Measurements from ENCODE around the gene ZEB1.
A peak's percentile ranks its signal among the peaks of the same experiment; 100 is the strongest.

ZEB1 gene

GRCh38 chr10:31343009-31343408, 24.0 kb downstream of the ZEB1 start:
- TF ChIP-seq ZNF341 (tag by site-specific recombination; IDR thresholded peaks at IDR 0.05; ENCODE audit: low read depth), result peak; percentile 59
- TF ChIP-seq, protein P1, sequence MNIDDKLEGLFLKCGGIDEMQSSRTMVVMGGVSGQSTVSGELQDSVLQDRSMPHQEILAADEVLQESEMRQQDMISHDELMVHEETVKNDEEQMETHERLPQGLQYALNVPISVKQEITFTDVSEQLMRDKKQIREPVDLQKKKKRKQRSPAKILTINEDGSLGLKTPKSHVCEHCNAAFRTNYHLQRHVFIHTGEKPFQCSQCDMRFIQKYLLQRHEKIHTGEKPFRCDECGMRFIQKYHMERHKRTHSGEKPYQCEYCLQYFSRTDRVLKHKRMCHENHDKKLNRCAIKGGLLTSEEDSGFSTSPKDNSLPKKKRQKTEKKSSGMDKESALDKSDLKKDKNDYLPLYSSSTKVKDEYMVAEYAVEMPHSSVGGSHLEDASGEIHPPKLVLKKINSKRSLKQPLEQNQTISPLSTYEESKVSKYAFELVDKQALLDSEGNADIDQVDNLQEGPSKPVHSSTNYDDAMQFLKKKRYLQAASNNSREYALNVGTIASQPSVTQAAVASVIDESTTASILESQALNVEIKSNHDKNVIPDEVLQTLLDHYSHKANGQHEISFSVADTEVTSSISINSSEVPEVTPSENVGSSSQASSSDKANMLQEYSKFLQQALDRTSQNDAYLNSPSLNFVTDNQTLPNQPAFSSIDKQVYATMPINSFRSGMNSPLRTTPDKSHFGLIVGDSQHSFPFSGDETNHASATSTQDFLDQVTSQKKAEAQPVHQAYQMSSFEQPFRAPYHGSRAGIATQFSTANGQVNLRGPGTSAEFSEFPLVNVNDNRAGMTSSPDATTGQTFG (tag by site-specific recombination; IDR thresholded peaks at IDR 0.05; ENCODE audit: borderline replicate concordance), result no peak
- H3K4me3 ChIP-seq (ENCODE audit: low read depth, low read length), result no peak overlapping the region
- H3K9me3 ChIP-seq (ENCODE audit: control insufficient read depth, insufficient read depth, low read depth, low read length), result no peaks in the 10 kb centered on the region
- H3K4me1 ChIP-seq (ENCODE audit: control insufficient read depth, insufficient read depth, low read length), result peaks cover 39% of the 10 kb centered on the region
- H3K27ac ChIP-seq (ENCODE audit: extremely low read depth, low read depth, low read length), result no peak overlapping the region
- ChIA-PET CTCF (interaction anchor here (0.7 to 0.8 kb wide), 2 partner anchors 9 to 11 kb away, joined by 3 to 4 read pairs; no protein-coding TSS in a partner anchor), POLR2A (no interaction called here)
- no peaks in the 10 kb centered on the region for H3K36me3 ChIP-seq (ENCODE audit: control insufficient read depth in 2 of 2, insufficient read depth in 1 of 2, low read length in 2 of 2)

DNA sequence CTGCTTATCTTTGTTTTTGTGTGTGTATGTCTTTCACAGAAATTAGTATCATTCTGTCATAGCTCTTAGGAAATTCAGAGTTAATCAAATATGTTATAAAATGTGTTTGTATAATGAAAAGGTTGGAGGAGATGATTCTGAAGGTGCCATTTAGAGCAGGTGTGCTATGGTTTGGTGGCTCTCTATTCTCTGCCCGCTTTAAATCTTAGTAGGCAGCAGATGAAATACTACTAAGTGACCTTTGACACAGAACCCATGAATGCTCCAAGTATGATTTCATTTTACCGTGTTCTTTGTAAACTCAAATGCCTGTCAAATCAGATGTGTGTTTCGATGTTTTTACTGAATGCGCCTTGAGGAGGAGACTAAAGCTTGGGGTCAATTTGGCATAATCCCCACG, 24.5 kb downstream of the ZEB1 start:
- TF ChIP-seq ZNF335 (tag by site-specific recombination; conservative IDR thresholded peaks at IDR 0.05) (peak; percentile 42), ZNF792 (tag by site-specific recombination; IDR thresholded peaks at IDR 0.05) (no peak), PRDM6 (tag by site-specific recombination; IDR thresholded peaks at IDR 0.05) (peak; percentile 39)
- Histone ChIP-seq H3K36me3 (ENCODE audit: control insufficient read depth in 2 of 2, insufficient read depth in 1 of 2, low read length in 2 of 2) (no peaks in the 10 kb centered on the region), H3K27ac (ENCODE audit: extremely low read depth, low read depth, low read length) (no peak overlapping the region), H3K4me3 (ENCODE audit: low read depth, low read length) (no peak overlapping the region), H3K4me1 (ENCODE audit: control insufficient read depth, insufficient read depth, low read length) (peaks cover 39% of the 10 kb centered on the region), H3K9me3 (ENCODE audit: control insufficient read depth, insufficient read depth, low read depth, low read length) (no peaks in the 10 kb centered on the region)
- ChIA-PET POLR2A (no interaction called here), CTCF (interaction anchor here (0.7 to 0.8 kb wide), 2 partner anchors 9 to 11 kb away, joined by 3 to 4 read pairs; no protein-coding TSS in a partner anchor)

- Histone ChIP-seq H3K36me3 (ENCODE audit: control insufficient read depth in 2 of 2, insufficient read depth in 1 of 2, low read length in 2 of 2) (no peaks in the 10 kb centered on the region), H3K9me3 (ENCODE audit: control insufficient read depth, insufficient read depth, low read depth, low read length) (no peaks in the 10 kb centered on the region), H3K4me3 (ENCODE audit: low read depth, low read length) (no peak overlapping the region), H3K27ac (ENCODE audit: extremely low read depth, low read depth, low read length) (no peak overlapping the region), H3K4me1 (ENCODE audit: control insufficient read depth, insufficient read depth, low read length) (peaks cover 37% of the 10 kb centered on the region)
- ChIA-PET CTCF (no interaction called here), POLR2A (no interaction called here)
- TF ChIP-seq ZNF223 (tag by site-specific recombination; IDR thresholded peaks at IDR 0.05) (no peak), ZFP37 (tag by site-specific recombination; IDR thresholded peaks at IDR 0.05) (no peak), ZNF2 (tag by site-specific recombination; IDR thresholded peaks at IDR 0.05) (no peak), GLIS1 (tag by site-specific recombination; IDR thresholded peaks at IDR 0.05) (no peak), ZFHX2 (tag by site-specific recombination; conservative IDR thresholded peaks at IDR 0.05) (no peak), ZSCAN16 (tag by site-specific recombination; IDR thresholded peaks at IDR 0.05) (no peak), ZNF202 (tag by site-specific recombination; IDR thresholded peaks at IDR 0.05; ENCODE audit: borderline replicate concordance) (no peak), ZIC2 (tag by site-specific recombination; IDR thresholded peaks at IDR 0.05) (no peak)
Measured at GRCh38 chr10:31345886-31346285, 26.9 kb downstream of the ZEB1 start.

DNA sequence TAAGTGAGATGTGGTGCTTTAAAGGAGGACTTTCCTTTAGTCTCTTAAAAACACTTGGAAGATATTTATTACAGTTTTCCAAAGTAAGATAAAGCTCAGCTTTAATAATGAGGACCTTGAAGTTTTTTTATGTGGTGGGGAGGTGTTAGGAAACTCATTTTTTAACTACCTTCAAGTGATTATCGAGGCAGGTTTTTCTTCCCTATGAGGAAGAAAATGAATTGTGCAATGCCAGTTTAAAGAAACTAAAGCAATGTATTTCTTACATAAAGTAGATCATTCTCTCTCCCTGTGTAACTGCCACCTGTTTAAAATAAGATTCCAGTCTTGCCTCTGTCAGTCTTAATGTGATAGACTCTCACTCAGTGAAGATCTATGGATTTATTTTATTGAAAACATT, 27.9 kb downstream of the ZEB1 start:
- H3K36me3 ChIP-seq (ENCODE audit: control insufficient read depth in 2 of 2, insufficient read depth in 1 of 2, low read length in 2 of 2), result no peaks in the 10 kb centered on the region
- POLR2A ChIA-PET, result no interaction called here
- no peak overlapping the region for H3K4me3 ChIP-seq (ENCODE audit: low read depth, low read length)
- H3K4me1 ChIP-seq (ENCODE audit: control insufficient read depth, insufficient read depth, low read length), result peaks cover 37% of the 10 kb centered on the region
- H3K27ac ChIP-seq (ENCODE audit: extremely low read depth, low read depth, low read length), result no peak overlapping the region
- no peaks in the 10 kb centered on the region for H3K9me3 ChIP-seq (ENCODE audit: control insufficient read depth, insufficient read depth, low read depth, low read length)
- TF ChIP-seq PRDM6 (tag by site-specific recombination; IDR thresholded peaks at IDR 0.05), result peak; percentile 74; the same call in 1 of the 2 replicates
- TF ChIP-seq ZNF221 (tag by site-specific recombination; IDR thresholded peaks at IDR 0.05; ENCODE audit: borderline replicate concordance), result no peak
- TF ChIP-seq, protein P2, sequence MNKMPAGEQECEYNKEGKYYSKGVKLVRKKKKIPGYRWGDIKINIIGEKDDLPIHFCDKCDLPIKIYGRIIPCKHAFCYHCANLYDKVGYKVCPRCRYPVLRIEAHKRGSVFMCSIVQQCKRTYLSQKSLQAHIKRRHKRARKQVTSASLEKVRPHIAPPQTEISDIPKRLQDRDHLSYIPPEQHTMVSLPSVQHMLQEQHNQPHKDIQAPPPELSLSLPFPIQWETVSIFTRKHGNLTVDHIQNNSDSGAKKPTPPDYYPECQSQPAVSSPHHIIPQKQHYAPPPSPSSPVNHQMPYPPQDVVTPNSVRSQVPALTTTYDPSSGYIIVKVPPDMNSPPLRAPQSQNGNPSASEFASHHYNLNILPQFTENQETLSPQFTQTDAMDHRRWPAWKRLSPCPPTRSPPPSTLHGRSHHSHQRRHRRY (tag by site-specific recombination; IDR thresholded peaks at IDR 0.05), result no peak
- CTCF ChIA-PET, result no interaction called here

Data from HEK293 (cell line).